NCI-H524 treated with DMSO at 0.1 percent for 48 hours (cell line): ENCODE results near the gene NPHP4.

Source experiments
- DNase-seq: peaks from one replicate; lab custom pipeline; 2025; lab: John Stamatoyannopoulos, UW

NPHP4 gene

DNA sequence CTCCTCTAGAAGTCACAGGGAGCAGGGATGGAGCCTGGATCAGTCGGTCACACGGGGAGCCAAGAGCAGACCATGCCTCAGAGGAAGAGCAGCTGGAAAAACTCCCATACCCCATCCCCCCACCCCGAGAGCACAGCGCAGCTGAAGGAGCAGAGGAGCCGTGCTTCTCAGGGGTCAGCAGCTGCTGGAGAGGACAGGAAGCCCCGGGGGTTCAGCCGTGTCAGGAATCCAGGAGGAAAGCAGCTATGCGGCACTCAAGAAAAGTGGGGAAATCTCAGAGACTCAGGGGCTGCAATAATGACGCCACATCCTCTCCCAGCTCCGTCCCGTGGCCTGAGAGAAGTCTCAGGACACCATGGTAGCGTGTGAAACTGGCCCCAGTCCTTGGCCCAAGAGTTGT is 102.3 kb downstream of the NPHP4 start:
- DNase-seq: no peak

DNA sequence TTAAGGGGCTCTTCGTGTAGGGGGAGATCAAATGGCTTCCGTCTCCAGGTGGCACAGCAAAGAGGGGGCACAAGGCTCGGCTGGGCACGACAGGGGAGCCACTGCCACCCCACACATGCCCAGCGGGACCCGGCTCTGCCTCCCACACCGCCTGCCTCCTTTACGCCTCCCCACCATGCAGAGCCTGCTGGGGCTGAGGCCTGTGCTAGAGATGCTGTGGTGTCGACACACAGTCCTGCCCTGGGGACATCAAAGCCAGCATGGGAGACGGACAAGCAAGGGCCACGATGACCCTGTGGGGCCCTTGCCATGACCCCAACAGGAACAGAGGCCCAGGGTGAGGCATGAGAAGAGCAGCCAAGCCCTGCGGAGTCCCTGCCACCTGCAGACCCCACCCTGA is 102.8 kb downstream of the NPHP4 start:
- DNase-seq: no peak

DNA sequence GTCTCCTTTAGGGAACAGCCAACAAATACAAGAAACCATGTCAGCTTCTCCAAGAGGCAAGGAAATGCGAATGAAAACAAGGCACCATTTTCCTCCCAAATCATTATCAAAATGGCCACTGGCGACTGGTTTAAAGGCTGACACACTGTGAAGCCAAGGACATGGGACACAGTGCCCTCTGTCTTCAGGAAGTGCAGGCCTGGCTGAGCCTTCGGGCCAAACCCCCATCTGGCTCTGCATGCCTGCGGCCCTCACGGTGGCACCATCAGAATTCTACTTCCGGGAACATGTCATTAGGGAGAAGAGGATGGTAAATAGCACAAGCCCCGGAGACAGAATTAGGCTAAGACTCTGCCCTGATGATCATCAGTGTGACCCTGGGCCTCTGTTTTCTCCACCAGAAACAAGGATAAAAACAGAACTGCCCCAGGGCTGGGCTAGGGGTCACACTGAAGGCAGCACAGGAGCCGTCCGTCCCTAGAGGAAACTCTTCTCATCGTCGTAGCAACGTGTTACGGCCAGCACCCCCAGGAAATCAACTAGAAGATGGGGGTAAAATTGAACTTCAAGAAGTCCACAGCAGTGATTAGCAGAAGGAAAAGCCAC is 103.5 kb downstream of the NPHP4 start:
- DNase-seq: no peak

DNA sequence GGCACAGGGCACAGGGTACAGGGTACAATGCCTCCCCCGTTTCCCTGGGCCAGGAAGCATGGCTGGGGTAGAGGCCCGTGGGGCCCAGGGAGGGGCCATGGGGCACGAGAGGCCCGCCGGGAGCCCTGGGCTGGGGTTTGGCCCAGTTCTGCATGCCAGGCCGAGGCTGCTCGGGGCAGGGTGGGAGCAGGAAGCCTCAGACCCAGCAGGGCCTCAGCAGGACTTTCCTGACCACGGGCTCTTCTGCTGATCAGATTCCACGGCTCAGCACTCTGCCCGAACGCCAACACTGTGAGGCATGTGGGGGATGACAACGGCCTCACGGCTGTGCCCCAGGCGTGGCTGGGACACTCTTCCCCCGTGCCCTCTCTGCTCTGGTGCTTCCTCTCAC is 104.3 kb downstream of the NPHP4 start:
- no peak for DNase-seq

DNA sequence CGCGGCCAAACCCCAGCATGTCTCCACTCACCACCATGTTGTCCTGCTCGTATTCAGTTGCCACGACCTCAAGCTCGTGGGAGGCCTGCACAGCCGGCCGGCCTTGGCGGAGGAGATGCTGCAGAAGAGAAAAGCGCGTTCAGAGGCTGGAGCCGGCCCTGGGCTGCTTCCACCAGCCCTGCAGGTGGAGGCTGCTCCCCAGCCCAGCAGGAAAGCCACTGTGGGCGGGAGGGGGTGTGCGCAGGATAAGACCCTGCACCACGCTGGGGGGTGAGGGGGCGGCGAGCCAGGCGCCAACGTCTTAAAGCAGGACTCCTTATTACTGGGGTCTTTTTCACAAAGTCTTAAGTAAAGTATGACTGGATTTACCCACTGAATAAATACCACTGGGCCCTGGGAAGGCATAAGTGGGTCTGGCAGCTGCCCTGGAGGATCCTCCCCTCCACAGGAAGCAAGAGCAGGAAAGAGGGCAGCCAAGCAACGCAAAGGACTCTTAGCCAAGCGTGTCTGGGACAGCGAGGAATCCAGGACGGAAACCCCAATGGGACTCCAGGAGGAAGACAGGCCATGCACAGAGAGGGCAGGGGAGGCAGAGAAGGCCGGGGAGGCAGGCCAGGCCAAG is 104.8 kb downstream of the NPHP4 start:
- no peak for DNase-seq

DNA sequence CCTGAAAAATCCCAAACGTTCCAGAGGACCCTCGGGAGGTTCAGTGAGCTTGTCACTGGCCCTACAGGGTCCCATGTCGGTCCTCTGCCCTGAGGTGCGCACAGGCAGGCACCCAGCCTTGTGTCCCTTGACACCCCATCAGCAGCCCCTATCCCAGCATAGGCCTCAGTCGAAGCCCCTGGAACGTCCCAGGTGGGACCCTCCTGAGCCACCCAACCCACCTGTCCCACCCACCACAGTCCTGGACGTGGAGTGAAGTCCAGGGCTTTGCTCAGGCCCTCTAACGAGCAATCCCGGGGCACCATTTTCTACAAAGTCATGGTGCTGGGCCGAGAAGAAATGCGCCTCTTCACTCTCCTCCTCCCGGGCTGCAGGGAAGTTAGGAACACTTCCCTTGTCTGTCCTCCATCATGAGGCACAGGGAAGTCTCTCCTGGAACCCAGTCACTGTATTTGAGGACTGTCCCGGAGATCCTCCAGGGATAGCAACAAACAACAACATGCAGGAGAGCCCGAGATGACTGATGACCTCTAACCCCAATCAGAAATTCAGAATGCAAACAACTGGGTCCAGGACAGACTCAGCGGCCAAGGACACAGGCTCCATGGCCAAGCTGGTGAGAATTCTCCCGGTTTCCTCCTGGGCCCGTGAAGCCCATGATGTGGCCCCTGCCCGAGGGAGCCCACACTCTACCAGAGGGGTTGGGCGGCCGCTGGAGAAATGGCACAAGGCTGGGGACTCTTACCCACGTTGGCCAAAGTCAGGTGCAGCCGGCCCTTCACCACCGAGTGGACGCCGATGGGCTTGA is 105.5 kb downstream of the NPHP4 start:
- no peak for DNase-seq

DNA sequence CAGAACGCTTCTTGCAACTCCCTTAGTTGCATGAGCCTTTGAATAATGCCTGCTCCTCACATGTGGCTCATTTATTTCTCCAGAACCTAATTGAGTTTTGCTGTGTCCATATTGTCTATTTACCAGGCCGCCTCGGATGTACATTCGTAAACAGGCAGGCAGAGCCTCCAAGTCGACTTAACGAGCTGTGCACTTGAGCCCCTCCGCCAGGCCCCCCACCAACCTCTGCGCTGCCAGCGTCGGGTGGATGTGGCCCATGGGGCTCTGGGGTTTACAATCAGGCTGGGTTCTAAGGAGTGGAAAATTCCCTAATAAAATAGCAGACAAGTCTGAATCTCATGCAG is 106.1 kb downstream of the NPHP4 start:
- no peak for DNase-seq

DNA sequence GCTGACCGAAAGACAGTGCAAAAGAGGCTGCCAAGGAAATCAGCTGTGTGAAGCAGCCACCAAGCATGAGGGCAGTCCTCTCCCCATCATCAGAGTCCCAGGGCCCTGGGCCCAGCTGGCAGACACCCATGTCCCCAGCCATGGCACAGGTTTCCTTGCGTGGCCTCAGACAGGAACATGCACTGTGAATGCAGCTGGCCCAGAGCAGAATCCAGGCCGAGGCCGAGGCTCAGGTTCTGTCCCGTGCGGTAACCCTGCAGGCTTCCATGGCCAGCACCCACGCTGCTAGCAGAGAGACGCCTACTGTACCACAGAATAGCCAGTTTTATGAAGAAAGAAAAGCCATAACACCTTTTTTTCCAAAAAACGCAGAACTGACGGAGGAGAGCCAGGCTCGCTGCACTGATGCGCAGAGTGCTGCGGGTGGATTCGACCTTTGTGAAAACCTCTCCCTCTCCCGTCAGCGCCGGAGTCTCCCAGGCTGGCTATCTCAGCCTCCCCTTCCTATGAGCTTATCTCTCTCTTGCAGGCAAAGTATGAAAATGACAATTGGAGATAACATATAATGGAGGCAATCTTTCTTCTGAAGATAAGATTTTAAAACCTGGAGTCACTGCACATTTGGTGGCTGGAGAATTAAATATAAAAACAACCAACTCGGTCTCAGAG is 106.6 kb downstream of the NPHP4 start:
- no peak for DNase-seq

DNA sequence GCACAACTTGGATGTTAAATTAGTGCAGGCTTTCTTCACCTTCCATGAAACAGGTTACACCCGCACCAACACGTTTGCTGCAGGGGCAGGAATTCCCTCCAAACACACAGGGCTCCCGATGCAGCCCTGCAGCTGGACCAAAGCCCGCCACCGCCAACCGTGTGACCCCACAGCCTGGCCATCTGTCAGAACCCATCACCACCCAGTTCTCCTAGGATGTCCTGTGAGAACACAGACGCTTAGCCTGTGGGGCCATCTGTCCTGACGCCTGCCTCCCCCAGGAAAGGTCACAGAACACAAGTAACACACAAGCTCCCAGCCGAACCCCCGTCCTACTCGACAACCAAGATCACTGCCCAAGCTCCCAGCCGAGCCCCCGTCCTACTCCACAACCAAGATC is 108.1 kb downstream of the NPHP4 start:
- DNase-seq: no peak

DNA sequence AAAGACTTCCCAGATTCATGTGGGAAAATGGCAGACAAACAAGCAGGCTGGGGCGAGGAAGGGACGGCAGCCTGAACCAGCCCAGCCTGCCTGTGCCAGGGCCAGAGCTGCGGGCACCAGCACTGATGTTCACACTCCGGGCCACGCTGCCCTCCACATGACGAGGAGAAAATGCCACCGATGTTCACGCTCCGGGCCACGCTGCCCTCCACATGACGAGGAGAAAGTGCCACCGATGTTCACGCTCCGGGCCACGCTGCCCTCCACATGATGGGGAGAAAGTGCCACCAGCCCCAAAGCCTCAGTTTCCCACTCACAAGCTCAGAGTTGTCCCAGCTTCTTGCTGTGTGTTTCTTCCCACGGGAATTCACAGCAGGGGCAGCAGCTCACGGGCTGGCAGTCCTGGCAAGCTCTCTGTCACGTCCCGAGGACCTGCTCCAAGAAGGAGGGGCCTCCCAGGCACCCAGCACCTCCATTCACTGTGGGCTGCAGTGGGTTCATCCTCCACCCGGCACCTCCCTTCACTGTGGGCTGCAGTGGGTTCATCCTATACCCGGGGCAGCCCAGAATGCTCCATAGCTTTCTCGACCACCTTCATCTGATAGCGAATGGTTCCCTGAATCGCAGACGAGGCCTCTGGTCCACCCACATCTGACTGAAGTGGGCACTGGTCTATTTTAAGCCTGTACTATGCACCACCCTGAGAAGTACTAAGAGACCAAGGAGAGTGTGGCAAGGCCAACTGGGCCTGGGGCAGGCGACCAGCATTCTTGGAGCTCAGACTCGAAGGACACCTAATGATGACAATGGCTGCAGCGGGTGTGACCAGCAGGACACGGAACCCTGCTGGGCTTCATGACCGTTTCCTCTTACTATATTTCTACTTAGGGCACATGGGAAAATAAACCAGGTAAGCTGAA is 108.8 kb downstream of the NPHP4 start:
- DNase-seq: no peak

DNA sequence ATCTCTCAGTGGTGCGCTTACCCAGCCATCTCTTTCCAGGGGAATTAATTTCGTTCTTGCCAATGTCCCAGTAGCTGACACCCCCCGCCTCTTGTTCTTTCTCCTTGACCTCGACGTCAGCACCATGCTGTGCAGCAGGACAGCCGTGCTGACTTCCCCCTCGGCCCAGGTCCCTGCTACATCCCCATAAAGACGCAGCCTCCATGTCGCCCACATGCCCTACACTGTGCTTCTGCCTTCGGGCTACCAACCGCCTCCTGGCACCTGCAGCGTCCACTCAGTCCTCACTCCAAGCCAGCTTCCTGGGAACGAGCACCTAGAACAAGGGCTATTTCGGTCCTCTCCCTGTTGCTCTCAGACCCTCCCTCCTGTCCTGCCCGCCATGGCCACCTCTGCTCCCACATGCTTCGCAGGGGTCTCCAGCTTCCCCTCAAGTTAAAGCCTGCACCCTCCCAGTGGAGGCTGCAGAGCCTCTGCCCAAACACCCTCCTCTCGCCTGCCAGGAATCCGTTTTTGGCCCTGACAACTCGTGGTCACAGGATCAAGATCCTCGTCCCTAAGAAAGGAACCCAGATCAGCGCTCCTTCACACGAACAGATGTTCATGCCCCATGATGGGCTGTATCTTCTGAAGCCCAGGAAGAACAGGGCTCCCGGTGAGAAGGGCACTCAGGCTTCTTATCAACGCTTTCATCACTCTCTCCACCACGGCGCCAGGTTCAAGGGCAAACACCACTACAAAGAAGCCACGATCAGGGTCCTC is 109.7 kb downstream of the NPHP4 start:
- no peak for DNase-seq

DNA sequence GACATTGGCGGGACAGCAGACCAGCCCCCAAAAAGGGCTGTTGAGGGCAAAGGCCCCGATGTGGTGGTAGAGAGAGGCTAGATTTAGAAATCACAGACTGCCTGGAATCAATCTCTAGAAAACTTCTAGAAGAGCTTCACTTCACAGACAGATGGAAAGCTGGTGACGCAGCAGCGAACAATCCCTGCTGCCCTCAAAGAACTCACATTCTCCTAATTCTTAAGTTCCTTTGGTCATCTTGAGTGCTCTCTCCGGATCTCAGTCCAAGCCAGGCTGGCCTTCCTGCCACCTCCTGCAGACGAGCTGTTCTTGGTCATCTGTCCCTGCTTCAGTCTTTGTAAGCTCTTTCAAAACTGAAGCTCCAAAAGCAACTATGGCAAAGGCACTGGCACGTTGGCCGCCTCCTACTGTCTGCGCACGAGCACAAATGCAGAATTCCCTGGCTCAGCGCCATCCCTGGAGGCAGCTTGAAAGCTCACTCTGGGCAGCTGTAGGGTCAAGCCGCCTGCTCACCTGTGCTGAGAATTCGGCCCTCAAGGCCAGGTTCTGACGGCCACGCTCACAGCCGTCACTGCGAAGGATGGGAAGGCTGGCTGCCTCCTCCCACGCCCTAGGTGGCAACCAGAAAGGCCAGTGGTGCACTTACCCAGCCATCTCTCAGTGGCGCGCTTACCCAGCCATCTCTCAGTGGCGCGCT is 110.6 kb downstream of the NPHP4 start:
- DNase-seq: no peak

DNA sequence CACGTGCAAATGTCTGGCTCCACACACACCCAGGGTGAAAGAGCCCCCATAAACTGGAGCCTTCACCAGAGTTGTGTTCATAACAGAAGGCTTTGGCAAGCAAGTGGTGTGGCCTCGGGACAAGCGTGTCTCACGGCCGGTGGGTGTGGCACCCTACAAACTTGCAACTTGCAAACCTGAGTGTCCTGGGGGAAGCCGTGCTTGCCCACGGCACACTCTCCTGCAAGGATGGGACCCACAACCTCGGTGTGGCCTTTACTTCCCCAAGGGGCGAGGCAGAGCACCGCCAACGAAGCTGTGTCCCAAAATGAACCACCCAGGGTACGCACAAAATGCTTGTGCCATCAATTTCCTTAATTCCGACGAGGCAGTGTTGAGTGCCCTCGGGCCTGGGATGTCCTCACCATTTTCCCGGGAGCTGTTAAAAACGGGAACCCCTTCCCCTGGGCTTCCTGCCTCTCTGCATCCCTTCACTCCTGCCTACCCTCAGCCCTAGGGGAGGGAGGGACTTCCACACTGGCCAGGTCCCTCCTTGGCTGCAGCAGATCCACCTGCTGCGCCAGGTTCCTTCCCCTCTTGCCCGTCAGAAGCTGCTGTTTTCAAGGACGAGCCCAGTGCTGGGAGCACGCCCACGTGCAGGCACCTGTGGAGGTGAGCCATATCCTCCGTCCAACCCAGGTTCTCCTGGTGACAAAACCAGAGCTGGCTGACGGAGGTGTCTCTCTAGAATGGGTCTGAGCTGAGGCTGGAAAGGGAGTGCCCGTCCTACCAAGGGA is 111.4 kb downstream of the NPHP4 start:
- DNase-seq: no peak

DNA sequence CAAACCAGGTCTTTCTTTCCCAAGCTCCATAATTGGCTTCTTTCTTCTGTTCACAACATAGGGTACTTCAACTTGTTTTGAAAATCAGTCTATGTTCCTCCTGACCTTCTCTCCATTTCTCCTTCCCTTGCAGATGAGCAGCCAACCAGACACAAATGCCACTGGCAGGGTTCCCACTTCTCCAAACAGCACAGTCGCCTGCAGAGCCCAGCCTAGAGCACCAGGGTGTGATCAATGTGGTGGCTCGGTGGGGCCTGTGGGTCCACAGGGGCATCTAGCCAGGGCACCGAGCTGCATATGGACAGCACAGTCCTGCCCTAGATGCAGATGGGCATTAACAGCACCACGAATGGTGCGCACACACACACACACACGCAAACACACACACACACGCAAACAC is 112.8 kb downstream of the NPHP4 start:
- DNase-seq: no peak

DNA sequence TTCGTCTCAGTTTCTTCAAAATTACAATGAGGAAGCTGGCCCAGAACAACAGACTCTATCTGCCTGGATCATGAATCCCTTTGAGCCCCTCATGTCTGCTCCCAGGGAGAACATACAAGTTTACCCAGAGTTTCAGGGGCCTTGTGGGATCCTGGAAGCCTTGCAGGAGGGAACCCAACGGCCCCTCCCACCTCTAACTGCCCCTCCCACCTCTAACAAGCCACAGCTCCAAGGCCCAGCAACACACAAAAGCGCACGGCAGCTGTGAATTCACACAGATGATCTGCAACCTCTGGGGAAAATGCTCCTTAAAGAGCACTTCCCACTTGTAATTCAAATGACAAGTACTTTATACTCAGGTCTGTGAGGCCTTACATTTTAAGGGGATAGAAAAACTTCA is 113.3 kb downstream of the NPHP4 start:
- no peak for DNase-seq

DNA sequence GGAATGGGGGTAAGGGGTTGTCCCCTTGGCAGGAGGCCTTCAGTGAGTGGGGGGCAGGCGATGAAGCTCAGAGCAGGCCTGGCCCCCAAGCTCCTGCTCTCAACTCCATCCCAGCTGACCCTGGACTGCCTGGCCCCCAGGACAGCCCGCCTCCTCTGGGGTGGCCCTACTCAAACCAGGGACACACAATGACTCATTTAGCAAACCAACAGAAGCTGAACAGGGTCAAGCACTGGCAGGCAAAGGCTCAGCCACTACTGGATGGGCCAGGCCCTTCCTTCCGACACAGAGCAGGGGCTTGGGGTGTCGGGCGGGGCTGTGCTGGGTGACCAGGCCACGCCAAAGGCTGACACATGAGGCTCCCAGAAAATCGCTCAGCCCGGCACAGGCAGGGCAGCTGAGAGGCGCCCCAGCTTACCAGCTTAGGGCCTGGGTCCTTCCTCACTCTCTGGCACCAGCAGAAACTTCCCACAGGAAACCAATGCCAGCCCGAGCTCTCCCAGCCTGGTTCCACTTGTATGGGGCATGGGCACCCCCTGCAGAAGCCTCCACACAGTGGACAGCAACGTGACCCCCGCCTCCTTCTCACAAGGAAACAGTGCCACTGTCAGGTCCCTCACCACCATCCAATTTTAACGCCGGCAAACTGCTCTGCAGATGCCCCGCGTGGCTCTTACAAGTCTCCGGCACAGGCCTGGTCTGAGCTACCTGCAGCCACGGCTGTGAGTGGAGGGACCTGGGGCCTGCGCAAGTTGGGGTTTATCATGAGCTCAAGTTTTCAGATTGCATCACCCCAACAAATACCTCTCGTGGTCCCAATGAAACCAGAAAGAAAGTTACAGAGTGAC is 114.3 kb downstream of the NPHP4 start:
- no peak for DNase-seq

DNA sequence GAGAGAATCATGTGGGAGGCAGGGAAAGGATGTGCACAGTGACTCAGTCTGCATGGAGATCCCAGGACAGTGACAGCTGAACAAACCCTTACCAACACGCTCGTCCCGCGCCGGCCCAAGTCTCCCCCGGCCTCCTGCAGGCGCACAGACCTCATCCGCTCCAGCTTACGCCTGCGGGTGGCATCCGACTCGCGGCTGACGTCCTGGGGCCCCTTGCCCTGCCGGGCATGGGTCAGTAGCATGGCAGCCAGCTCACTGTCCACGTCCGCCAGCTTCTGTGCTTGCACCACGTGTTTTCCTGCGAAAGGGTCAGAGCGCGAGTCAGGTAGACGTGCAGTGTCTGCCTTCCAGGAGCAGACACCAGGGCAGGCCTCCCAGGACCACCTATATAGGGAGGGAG is 115.2 kb downstream of the NPHP4 start:
- DNase-seq: no peak

DNA sequence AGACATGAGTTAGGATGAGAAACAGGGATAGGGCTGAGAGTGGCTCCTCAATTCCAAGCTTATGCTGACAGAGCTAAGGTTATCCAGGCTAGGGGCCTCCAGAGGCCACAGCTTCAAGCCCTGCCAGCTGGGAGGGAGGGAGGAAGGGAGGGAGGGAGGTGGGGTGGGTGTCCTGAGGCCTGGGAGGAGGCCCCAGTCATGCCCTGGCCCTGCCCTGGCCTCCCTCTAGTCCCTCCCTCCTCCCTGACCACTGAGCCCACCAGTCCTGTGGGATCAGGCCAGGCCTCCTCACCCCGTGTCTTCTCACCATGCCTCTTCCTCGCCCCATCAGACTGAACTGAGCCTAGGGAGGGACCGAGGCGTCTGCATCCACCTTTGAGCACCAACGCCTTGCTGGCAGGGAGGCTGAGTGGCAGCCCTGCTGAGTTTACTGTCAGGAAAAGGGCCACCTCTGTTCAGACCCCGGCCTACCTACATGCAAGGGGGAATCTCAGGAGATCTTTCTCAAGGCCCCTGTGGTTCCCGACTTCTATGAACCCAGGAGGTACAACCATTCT is 116.1 kb downstream of the NPHP4 start:
- DNase-seq: no peak
